ENCODE results near the gene CRISPLD2.
A peak's percentile ranks its signal among the peaks of the same experiment; 100 is the strongest.
"Not testable (repeated sequence)": the region's sequence is repeated elsewhere in the genome, so short reads cannot be mapped to it uniquely, and the experiment has no call there.

CRISPLD2 gene

GRCh38 chr16:84825896-84826557 is 6.2 kb downstream of the CRISPLD2 start:
- no peak for DNase-seq

- DNase-seq, result no peak
Measured at GRCh38 chr16:84826558-84826941, 6.8 kb downstream of the CRISPLD2 start.

GRCh38 chr16:84827131-84827574 is 7.4 kb downstream of the CRISPLD2 start:
- no peak for DNase-seq

- DNase-seq, result no peak
Measured at GRCh38 chr16:84827897-84828296, 8.1 kb downstream of the CRISPLD2 start.

GRCh38 chr16:84828322-84828721 is 8.5 kb downstream of the CRISPLD2 start:
- no peak for DNase-seq

- DNase-seq, result no peak
Measured at GRCh38 chr16:84829168-84829965, 9.6 kb downstream of the CRISPLD2 start.

GRCh38 chr16:84830765-84831384 is 11.1 kb downstream of the CRISPLD2 start:
- DNase-seq, result no peak

GRCh38 chr16:84831728-84832127 is 11.9 kb downstream of the CRISPLD2 start:
- DNase-seq, result not testable (repeated sequence)

- DNase-seq, result no peak
Measured at GRCh38 chr16:84832488-84833143, 12.8 kb downstream of the CRISPLD2 start.

GRCh38 chr16:84833144-84833500 is 13.3 kb downstream of the CRISPLD2 start:
- no peak for DNase-seq

- no peak for DNase-seq
Measured at GRCh38 chr16:84833542-84834402, 14.0 kb downstream of the CRISPLD2 start.

- no peak for DNase-seq
Measured at GRCh38 chr16:84834403-84834772, 14.6 kb downstream of the CRISPLD2 start.

GRCh38 chr16:84836234-84836647 is 16.5 kb downstream of the CRISPLD2 start:
- peak; percentile 57 for DNase-seq

GRCh38 chr16:84836967-84837366 is 17.2 kb downstream of the CRISPLD2 start:
- DNase-seq, result peak; percentile 5

GRCh38 chr16:84838383-84838948 is 18.7 kb downstream of the CRISPLD2 start:
- peak; percentile 29 for DNase-seq

GRCh38 chr16:84839054-84839453 is 19.3 kb downstream of the CRISPLD2 start:
- peak; percentile 29 for DNase-seq

- peak; percentile 76 for DNase-seq
Measured at GRCh38 chr16:84839956-84840355, 20.2 kb downstream of the CRISPLD2 start.

- peak; percentile 18 for DNase-seq
Measured at GRCh38 chr16:84840687-84841627, 21.2 kb downstream of the CRISPLD2 start.

- peak; percentile 18 for DNase-seq
Measured at GRCh38 chr16:84841787-84842300, 22.1 kb downstream of the CRISPLD2 start.

GRCh38 chr16:84842516-84843148 is 22.8 kb downstream of the CRISPLD2 start:
- DNase-seq, result peak; percentile 13

All from 8988T (cell line).